ENCODE data around the gene TAF1D. TPM values are rescaled to one million over a fixed set of nuclear protein-coding genes. Genes with fewer than 3 reads are reported as not detected.

TAF1D gene
- total and polyA plus RNA-seq, 7 donors = 22.4 to 111 (median 89.2) TPM

- Histone ChIP-seq H3K36me3 (peaks cover 19 to 61% (median 40%) of the 10 kb centered on the region in 4 donors), H3K9me3 (no peaks in the 10 kb centered on the region), H3K27me3 (no peaks in the 10 kb centered on the region), H3K27ac (no peak overlapping the region), H3K4me1 (peaks cover 0 to 59% (median 43%) of the 10 kb centered on the region in 4 donors), H3K4me3 (peak overlapping the region in 1 of 4 donors; percentile 15)
- TF ChIP-seq EP300 (IDR thresholded peaks at IDR 0.05) = no peak
- no peak for TF ChIP-seq CTCF (IDR thresholded peaks at IDR 0.05)
- no peak for TF ChIP-seq POLR2A (IDR thresholded peaks at IDR 0.05)
- TF ChIP-seq POLR2AphosphoS5 (IDR thresholded peaks at IDR 0.05) = no peak
- intact Hi-C loops (cut with DNase I) = no loop called here
- DNase-seq = no peak
- WGBS, 2 donors = 18 to 47% methylated on average over 6 of the region's 6 CpGs
These were observed 2.6 kb downstream of the TAF1D start for GRCh38 chr11:93738647-93739081.

- peak overlapping the region in 1 of 4 donors; percentile 15 for H3K4me3 ChIP-seq
- TF ChIP-seq EP300 (IDR thresholded peaks at IDR 0.05) (no peak), POLR2AphosphoS5 (IDR thresholded peaks at IDR 0.05) (no peak), POLR2A (IDR thresholded peaks at IDR 0.05) (no peak), CTCF (IDR thresholded peaks at IDR 0.05) (no peak)
- intact Hi-C loops (cut with DNase I) = no loop called here
These were observed 3.2 kb downstream of the TAF1D start for GRCh38 chr11:93737904-93738612.

GRCh38 chr11:93736129-93736528 is 5.2 kb downstream of the TAF1D start:
- Histone ChIP-seq H3K4me3 (no peak overlapping the region), H3K4me1 (peaks cover 0 to 51% (median 34%) of the 10 kb centered on the region in 4 donors), H3K9me3 (no peaks in the 10 kb centered on the region), H3K27me3 (no peaks in the 10 kb centered on the region), H3K36me3 (peaks cover 42 to 81% (median 58%) of the 10 kb centered on the region in 4 donors), H3K27ac (no peak overlapping the region)
- TF ChIP-seq CTCF (IDR thresholded peaks at IDR 0.05) = no peak
- TF ChIP-seq POLR2A (IDR thresholded peaks at IDR 0.05) = no peak
- DNase-seq = no peak
- intact Hi-C loops (cut with DNase I) = no loop called here

More at GRCh38 chr11:93737904-93738612, 3.2 kb downstream of the TAF1D start:
- no peak for DNase-seq
- Histone ChIP-seq H3K27ac (no peak overlapping the region), H3K27me3 (no peaks in the 10 kb centered on the region), H3K4me1 (peaks cover 0 to 59% (median 43%) of the 10 kb centered on the region in 4 donors), H3K9me3 (no peaks in the 10 kb centered on the region), H3K36me3 (peaks cover 25 to 62% (median 40%) of the 10 kb centered on the region in 4 donors)
- 30 to 33% methylated on average over 6 of the region's 6 CpGs for WGBS, 2 donors

GRCh38 chr11:93735627-93736026 is 5.7 kb downstream of the TAF1D start:
- no peak overlapping the region for H3K4me3 ChIP-seq
- no peaks in the 10 kb centered on the region for H3K27me3 ChIP-seq
- intact Hi-C loops (cut with DNase I) = no loop called here
- no peak overlapping the region for H3K27ac ChIP-seq
- peaks cover 0 to 51% (median 34%) of the 10 kb centered on the region in 4 donors for H3K4me1 ChIP-seq
- 86 to 91% methylated on average over 1 of the region's 1 CpG for WGBS, 2 donors
- no peaks in the 10 kb centered on the region for H3K9me3 ChIP-seq
- DNase-seq = no peak
- H3K36me3 ChIP-seq = peaks cover 47 to 86% (median 62%) of the 10 kb centered on the region in 4 donors
- no peak for TF ChIP-seq POLR2A (IDR thresholded peaks at IDR 0.05)
- TF ChIP-seq POLR2AphosphoS5 (IDR thresholded peaks at IDR 0.05) = no peak
- no peak for TF ChIP-seq EP300 (IDR thresholded peaks at IDR 0.05)
- no peak for TF ChIP-seq CTCF (IDR thresholded peaks at IDR 0.05)

Measured in sigmoid colon (tissue), 7 donors.